Measurements from ENCODE around the gene CIAO2A. TPM values are rescaled to one million over a fixed set of nuclear protein-coding genes. Genes with fewer than 3 reads are reported as not detected.

Gene CIAO2A
- total and polyA plus RNA-seq, 2 donors (not counting 3 experiments of a cell fraction or from before 2014, with no cell fraction given) = 37.1 to 55.3 TPM

GRCh38 chr15:64122936-64123351 lies 29.3 kb upstream of the CIAO2A start:
- FAIRE-seq = no peak
- intact Hi-C loops (cut with micrococcal nuclease) = no loop called here

More at GRCh38 chr15:64122936-64123351, 29.3 kb upstream of the CIAO2A start:
- no peaks in the 10 kb centered on the region for H3K9me1 ChIP-seq (replicated peaks; ENCODE audit: control insufficient read depth, extremely low read depth, insufficient read depth, low read length)
- no peak overlapping the region for H3K27ac ChIP-seq (ENCODE audit: insufficient read depth, low read depth, low read length)
- BruUV-seq (replicated peaks) = no TSS peak
- no peaks in the 10 kb centered on the region for H3K4me1 ChIP-seq (ENCODE audit: control insufficient read depth, extremely low read depth, insufficient read depth, low read length)
- no peak overlapping the region for H3K4me2 ChIP-seq (ENCODE audit: insufficient read depth, low read length)
- H3K27me3 ChIP-seq (ENCODE audit: control insufficient read depth in 2 of 2, insufficient read depth in 2 of 2, low read length in 2 of 2) = no peaks in the 10 kb centered on the region
- POLR2A ChIA-PET = no interaction called here
- no peaks in the 10 kb centered on the region for H4K20me1 ChIP-seq (replicated peaks; ENCODE audit: control insufficient read depth, extremely low read depth, insufficient read depth, low read length)
- H3K9me3 ChIP-seq (replicated peaks; ENCODE audit: control insufficient read depth, insufficient read depth, low read length) = no peaks in the 10 kb centered on the region
- no peak overlapping the region for H3K9ac ChIP-seq (replicated peaks; ENCODE audit: extremely low read depth, insufficient read depth, low read length)
- no peaks in the 10 kb centered on the region for H3K79me2 ChIP-seq (ENCODE audit: control insufficient read depth, insufficient read depth, low read length)
- H3K36me3 ChIP-seq (ENCODE audit: control insufficient read depth in 2 of 2, extremely low read depth in 1 of 2, insufficient read depth in 2 of 2, low read length in 2 of 2) = peaks cover 21 to 27% of the 10 kb centered on the region in 2 experiments
- H3K4me3 ChIP-seq (replicated peaks in 1 of 3; ENCODE audit: insufficient read depth in 1 of 3, low read depth in 1 of 3, low read length in 3 of 3) = no peak overlapping the region
- TF ChIP-seq POLR2A (IDR thresholded peaks at IDR 0.05; ENCODE audit: low read depth, low read length) (no peak), MYC (IDR thresholded peaks at IDR 0.05; ENCODE audit: low read depth, low read length) (no peak), JUN (IDR thresholded peaks at IDR 0.05; ENCODE audit: borderline replicate concordance, insufficient read depth, insufficient read length, low read depth) (no peak), GATA2 (IDR thresholded peaks at IDR 0.05; ENCODE audit: insufficient read depth, insufficient read length, low read depth, low read length) (no peak), POLR2AphosphoS5 (IDR thresholded peaks at IDR 0.05; ENCODE audit: insufficient read depth, low read depth, low read length) (no peak), FOS (IDR thresholded peaks at IDR 0.05; ENCODE audit: borderline replicate concordance, insufficient read depth, low read length) (no peak), EZH2 (IDR thresholded peaks at IDR 0.05; ENCODE audit: borderline replicate concordance, low read depth, low read length, severe bottlenecking) (no peak)
- TF ChIP-seq, protein P1, sequence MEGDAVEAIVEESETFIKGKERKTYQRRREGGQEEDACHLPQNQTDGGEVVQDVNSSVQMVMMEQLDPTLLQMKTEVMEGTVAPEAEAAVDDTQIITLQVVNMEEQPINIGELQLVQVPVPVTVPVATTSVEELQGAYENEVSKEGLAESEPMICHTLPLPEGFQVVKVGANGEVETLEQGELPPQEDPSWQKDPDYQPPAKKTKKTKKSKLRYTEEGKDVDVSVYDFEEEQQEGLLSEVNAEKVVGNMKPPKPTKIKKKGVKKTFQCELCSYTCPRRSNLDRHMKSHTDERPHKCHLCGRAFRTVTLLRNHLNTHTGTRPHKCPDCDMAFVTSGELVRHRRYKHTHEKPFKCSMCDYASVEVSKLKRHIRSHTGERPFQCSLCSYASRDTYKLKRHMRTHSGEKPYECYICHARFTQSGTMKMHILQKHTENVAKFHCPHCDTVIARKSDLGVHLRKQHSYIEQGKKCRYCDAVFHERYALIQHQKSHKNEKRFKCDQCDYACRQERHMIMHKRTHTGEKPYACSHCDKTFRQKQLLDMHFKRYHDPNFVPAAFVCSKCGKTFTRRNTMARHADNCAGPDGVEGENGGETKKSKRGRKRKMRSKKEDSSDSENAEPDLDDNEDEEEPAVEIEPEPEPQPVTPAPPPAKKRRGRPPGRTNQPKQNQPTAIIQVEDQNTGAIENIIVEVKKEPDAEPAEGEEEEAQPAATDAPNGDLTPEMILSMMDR (IDR thresholded peaks at IDR 0.05; ENCODE audit: extremely low read depth in 1 of 2, insufficient read depth in 1 of 2, low read depth in 1 of 2, low read length in 2 of 2) = no peak
- TF ChIP-seq, protein P2, sequence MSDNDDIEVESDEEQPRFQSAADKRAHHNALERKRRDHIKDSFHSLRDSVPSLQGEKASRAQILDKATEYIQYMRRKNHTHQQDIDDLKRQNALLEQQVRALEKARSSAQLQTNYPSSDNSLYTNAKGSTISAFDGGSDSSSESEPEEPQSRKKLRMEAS (IDR thresholded peaks at IDR 0.05; ENCODE audit: insufficient read depth, insufficient read length) = no peak
- CTCF ChIA-PET = interaction anchor here (1.1 to 1.5 kb wide), 2 partner anchors 8 to 30 kb away, joined by 3 to 5 read pairs; no protein-coding TSS in a partner anchor
- H2AFZ ChIP-seq (ENCODE audit: low read depth, low read length) = no peak overlapping the region
- DNase-seq (ENCODE audit: low read depth, low spot score) = no peak
- dilution Hi-C loops (cut with MboI; ENCODE audit: extremely low pct_ligation_motif_present, low sequenced_read_pairs) = no loop called here
